T-helper 2 cell treated with Interferon-gamma antibody and Interleukin-4, amounts not matched to agents 5 μg/mL and 100 μg/mL, for 36 hours (primary cell): Measurements from ENCODE around the gene AFF2.

Experiments
- DNase-seq: peaks from one replicate; pipeline ENCODE4 v3.0.0; 2021; ENCODE audit warnings: low spot score
- H3K27ac Mint-ChIP-seq: one replicate; pipeline ENCODE4 v1.8.0; 2021; ENCODE audit warnings: mild to moderate bottlenecking, mixed read lengths
- H3K27me3 Mint-ChIP-seq: one replicate; pipeline ENCODE4 v1.8.0; 2021; ENCODE audit warnings: low read depth, mixed read lengths
- H3K36me3 Mint-ChIP-seq: one replicate; pipeline ENCODE4 v1.8.0; 2021; ENCODE audit warnings: low read depth, mixed read lengths
- H3K4me1 Mint-ChIP-seq: one replicate; pipeline ENCODE4 v1.8.0; 2021; ENCODE audit warnings: low read depth, mixed read lengths
- H3K4me3 Mint-ChIP-seq: one replicate; pipeline ENCODE4 v1.8.0; 2022; ENCODE audit warnings: mild to moderate bottlenecking, moderate library complexity, mixed read lengths
- H3K9me3 Mint-ChIP-seq: one replicate; pipeline ENCODE4 v1.8.0; 2021; ENCODE audit warnings: mixed read lengths

Gene AFF2

GRCh38 chrX:148794350-148794749, 293.9 kb downstream of the AFF2 start:
- Mint-ChIP-seq H3K36me3 (no peaks in the 10 kb centered on the region), H3K9me3 (no peaks in the 10 kb centered on the region), H3K27me3 (no peaks in the 10 kb centered on the region), H3K4me3 (no peak overlapping the region), H3K27ac (no peak overlapping the region), H3K4me1 (no peaks in the 10 kb centered on the region)
- DNase-seq = no peak

- Mint-ChIP-seq H3K4me1 (no peaks in the 10 kb centered on the region), H3K27ac (no peak overlapping the region), H3K36me3 (no peaks in the 10 kb centered on the region), H3K4me3 (no peak overlapping the region), H3K27me3 (no peaks in the 10 kb centered on the region), H3K9me3 (no peaks in the 10 kb centered on the region)
- no peak for DNase-seq
Observed at GRCh38 chrX:148804579-148805355, 304.4 kb downstream of the AFF2 start.

- DNase-seq = no peak
- Mint-ChIP-seq H3K4me3 (no peak overlapping the region), H3K27ac (no peak overlapping the region), H3K36me3 (no peaks in the 10 kb centered on the region), H3K4me1 (no peaks in the 10 kb centered on the region), H3K27me3 (no peaks in the 10 kb centered on the region), H3K9me3 (no peaks in the 10 kb centered on the region)
Observed at GRCh38 chrX:148806145-148806870, 305.9 kb downstream of the AFF2 start.

DNA sequence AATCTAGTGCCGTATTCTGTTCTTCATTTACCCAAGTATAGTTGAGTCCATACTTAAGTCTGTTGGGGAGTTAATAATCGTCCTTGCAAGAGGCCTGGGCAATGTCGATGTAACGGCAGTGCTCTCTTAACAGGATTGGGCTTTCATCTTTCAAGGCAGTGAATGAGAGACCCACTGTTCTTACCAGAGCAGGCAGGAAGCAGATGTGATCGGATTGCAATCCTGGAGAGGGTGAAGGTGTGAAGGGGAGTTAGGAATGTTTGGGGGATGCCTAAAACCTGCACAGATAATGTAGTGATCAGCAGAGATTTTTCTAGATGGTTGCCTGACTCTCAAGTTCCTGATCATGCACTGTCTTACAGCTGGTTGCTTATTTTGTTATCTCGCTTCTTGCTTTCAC, 308.4 kb downstream of the AFF2 start:
- Mint-ChIP-seq H3K9me3 (no peaks in the 10 kb centered on the region), H3K36me3 (no peaks in the 10 kb centered on the region), H3K4me1 (no peaks in the 10 kb centered on the region), H3K27ac (no peak overlapping the region), H3K27me3 (no peaks in the 10 kb centered on the region), H3K4me3 (no peak overlapping the region)
- no peak for DNase-seq

DNA sequence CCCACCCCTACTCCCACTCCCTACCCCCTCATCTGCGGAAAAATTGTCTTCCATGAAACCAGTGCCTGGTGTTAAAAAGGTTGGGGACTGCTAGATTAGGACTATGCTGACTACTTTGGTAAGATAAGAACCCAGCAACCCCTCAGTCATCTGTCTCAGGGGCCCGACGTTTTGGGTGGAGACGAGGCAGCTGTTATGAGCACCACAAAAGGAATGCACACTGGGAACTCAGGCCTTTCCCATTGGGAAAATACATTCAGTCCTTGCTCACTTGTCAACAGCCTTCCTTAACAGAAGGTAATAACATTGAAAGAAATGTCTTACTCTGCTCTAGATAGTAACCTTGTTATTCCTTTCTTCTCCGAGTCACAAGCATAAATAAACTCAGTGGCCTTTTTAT, 310.8 kb downstream of the AFF2 start:
- Mint-ChIP-seq H3K36me3 (no peaks in the 10 kb centered on the region), H3K27me3 (no peaks in the 10 kb centered on the region), H3K4me3 (no peak overlapping the region), H3K27ac (no peak overlapping the region), H3K4me1 (no peaks in the 10 kb centered on the region), H3K9me3 (no peaks in the 10 kb centered on the region)
- DNase-seq = no peak

- H3K9me3 Mint-ChIP-seq = no peaks in the 10 kb centered on the region
- no peak for DNase-seq
- H3K27ac Mint-ChIP-seq = no peak overlapping the region
- H3K36me3 Mint-ChIP-seq = no peaks in the 10 kb centered on the region
- no peak overlapping the region for H3K4me3 Mint-ChIP-seq
- H3K4me1 Mint-ChIP-seq = no peaks in the 10 kb centered on the region
- H3K27me3 Mint-ChIP-seq = no peaks in the 10 kb centered on the region
Observed at GRCh38 chrX:148813422-148813821, 313.0 kb downstream of the AFF2 start.

GRCh38 chrX:148813967-148814366, 313.6 kb downstream of the AFF2 start:
- no peak overlapping the region for H3K4me3 Mint-ChIP-seq
- H3K9me3 Mint-ChIP-seq = no peaks in the 10 kb centered on the region
- no peaks in the 10 kb centered on the region for H3K36me3 Mint-ChIP-seq
- DNase-seq = no peak
- no peaks in the 10 kb centered on the region for H3K27me3 Mint-ChIP-seq
- no peak overlapping the region for H3K27ac Mint-ChIP-seq
- no peaks in the 10 kb centered on the region for H3K4me1 Mint-ChIP-seq

- Mint-ChIP-seq H3K9me3 (no peaks in the 10 kb centered on the region), H3K27ac (no peak overlapping the region), H3K4me3 (no peak overlapping the region), H3K36me3 (no peaks in the 10 kb centered on the region), H3K4me1 (no peaks in the 10 kb centered on the region), H3K27me3 (no peaks in the 10 kb centered on the region)
- DNase-seq = no peak
Observed at GRCh38 chrX:148815218-148815961, 315.0 kb downstream of the AFF2 start.

DNA sequence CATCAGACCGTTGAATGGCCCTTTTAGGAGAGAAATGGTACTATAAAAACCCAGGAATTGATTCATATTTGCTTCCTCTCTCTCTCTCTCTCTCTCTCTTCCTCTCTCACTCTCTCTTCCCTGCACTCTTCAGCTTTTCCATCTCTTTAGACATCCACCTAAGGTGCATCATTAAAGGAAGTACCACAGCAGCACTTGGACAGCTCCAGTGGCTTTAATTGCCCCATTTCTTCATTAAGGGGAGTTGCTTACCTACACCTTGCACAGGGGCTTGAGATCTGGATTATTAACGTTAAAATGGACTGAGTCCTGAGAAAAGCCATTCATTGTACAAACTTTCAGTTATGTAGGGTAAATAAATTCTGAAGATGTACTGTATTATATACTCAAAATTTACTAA, 323.6 kb downstream of the AFF2 start:
- Mint-ChIP-seq H3K9me3 (no peaks in the 10 kb centered on the region), H3K27ac (no peak overlapping the region), H3K27me3 (no peaks in the 10 kb centered on the region), H3K4me1 (no peaks in the 10 kb centered on the region), H3K36me3 (no peaks in the 10 kb centered on the region), H3K4me3 (no peak overlapping the region)
- DNase-seq = no peak

DNA sequence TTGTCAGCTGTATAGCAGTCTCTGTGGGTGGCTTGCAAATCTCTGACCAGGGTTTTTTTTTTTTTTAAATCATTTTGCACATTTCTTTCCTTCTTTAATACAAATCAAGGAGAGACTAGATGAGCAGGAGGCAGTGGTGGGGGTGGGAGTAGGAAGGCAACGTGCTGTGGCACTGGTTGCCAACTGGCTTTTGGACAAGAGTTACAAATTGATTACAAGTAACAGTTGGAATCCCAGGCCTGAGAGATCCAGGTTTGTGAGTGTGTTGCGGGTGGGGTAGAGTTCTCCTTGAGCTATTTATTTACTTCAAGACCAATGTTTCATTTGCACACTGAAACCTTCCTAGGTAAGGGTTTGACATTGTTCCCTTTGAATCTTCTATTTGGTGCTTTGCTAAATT, 325.3 kb downstream of the AFF2 start:
- Mint-ChIP-seq H3K36me3 (no peaks in the 10 kb centered on the region), H3K9me3 (no peaks in the 10 kb centered on the region), H3K27ac (no peak overlapping the region), H3K4me3 (no peak overlapping the region), H3K4me1 (no peaks in the 10 kb centered on the region), H3K27me3 (no peaks in the 10 kb centered on the region)
- no peak for DNase-seq

DNA sequence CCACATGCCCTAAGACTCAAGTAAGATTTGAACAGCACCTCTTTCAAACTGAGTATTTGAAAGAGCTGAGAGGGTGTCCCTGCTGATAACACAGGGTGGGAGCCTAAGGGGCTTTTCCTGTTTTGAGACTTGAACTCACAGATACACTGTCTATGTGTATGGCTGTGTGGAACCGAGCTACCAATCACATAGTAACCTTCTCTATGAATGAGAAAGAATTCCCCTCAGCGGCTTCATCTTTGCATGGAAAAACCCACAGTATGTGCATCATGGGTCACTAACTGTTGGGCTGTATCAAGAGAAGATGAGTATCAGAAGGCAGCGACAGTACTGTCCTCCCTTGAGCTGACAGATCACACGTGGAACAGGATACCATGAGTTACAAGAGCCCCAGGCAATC, 336.3 kb downstream of the AFF2 start:
- H3K4me1 Mint-ChIP-seq = no peaks in the 10 kb centered on the region
- no peak overlapping the region for H3K4me3 Mint-ChIP-seq
- no peaks in the 10 kb centered on the region for H3K27me3 Mint-ChIP-seq
- H3K27ac Mint-ChIP-seq = no peak overlapping the region
- H3K9me3 Mint-ChIP-seq = no peaks in the 10 kb centered on the region
- H3K36me3 Mint-ChIP-seq = no peaks in the 10 kb centered on the region
- DNase-seq = no peak

DNA sequence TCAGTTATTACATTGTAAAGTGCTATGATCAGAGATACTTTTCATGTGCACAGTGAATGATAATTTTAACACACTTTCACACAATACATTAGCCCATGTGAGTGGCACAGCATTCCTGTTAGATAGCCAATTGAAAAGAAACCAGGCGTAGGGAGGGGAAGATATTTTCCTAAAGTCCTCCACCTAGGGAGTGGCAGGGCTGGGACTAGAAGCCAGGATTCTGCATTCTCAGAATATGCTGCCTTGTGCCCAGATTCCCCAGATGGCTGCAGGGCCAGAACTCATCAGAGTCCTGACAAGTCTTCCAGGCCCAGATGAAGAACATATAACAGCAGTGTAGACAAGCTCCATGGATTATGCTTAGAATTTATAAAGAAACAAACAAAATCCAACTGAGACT, 350.2 kb downstream of the AFF2 start:
- no peak overlapping the region for H3K4me3 Mint-ChIP-seq
- no peaks in the 10 kb centered on the region for H3K4me1 Mint-ChIP-seq
- no peaks in the 10 kb centered on the region for H3K9me3 Mint-ChIP-seq
- no peak for DNase-seq
- no peaks in the 10 kb centered on the region for H3K36me3 Mint-ChIP-seq
- no peaks in the 10 kb centered on the region for H3K27me3 Mint-ChIP-seq
- no peak overlapping the region for H3K27ac Mint-ChIP-seq

DNA sequence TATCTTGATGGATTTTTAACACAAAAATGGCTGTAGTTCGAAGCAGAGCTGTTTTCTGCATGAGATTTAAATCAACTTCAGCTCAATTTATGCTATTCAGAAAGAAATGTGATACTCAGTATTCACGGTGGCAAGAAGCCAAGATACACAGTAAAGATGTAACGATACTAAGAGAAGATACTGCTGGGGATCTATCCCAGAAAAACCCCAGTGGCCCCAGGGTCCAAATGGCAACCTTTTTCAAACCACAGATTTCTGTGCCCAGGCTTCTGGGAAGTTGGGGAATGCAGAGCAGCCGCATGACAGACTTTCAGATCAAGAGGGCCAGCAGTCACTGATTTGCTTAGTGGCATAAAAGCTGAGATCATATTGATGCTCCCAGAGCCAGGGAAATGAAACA, 353.9 kb downstream of the AFF2 start:
- Mint-ChIP-seq H3K4me1 (no peaks in the 10 kb centered on the region), H3K27me3 (no peaks in the 10 kb centered on the region), H3K4me3 (no peak overlapping the region), H3K27ac (no peak overlapping the region), H3K36me3 (no peaks in the 10 kb centered on the region), H3K9me3 (no peaks in the 10 kb centered on the region)
- no peak for DNase-seq

GRCh38 chrX:148856505-148856904, 356.1 kb downstream of the AFF2 start:
- no peak for DNase-seq
- H3K36me3 Mint-ChIP-seq = no peaks in the 10 kb centered on the region
- no peaks in the 10 kb centered on the region for H3K9me3 Mint-ChIP-seq
- H3K27me3 Mint-ChIP-seq = no peaks in the 10 kb centered on the region
- no peaks in the 10 kb centered on the region for H3K4me1 Mint-ChIP-seq
- no peak overlapping the region for H3K4me3 Mint-ChIP-seq
- H3K27ac Mint-ChIP-seq = no peak overlapping the region
